ENCODE measurements around the gene SSC5D.
A peak's percentile ranks its signal among the peaks of the same experiment; 100 is the strongest.

SSC5D gene

GRCh38 chr19:55536951-55537740 is 48.9 kb downstream of the SSC5D start, which contains the start of gene SBK2:
SBK2 (minus strand) TSS chr19:55537133; CDS start chr19:55536294, 839 bp downstream.
- DNase-seq (ENCODE audit: low read depth), result no peak

- no peak for DNase-seq (ENCODE audit: low read depth)
Observed at GRCh38 chr19:55537741-55538111, 49.5 kb downstream of the SSC5D start.

- no peak for DNase-seq (ENCODE audit: low read depth)
Observed at GRCh38 chr19:55538132-55538531, 49.9 kb downstream of the SSC5D start.

- no peak for DNase-seq (ENCODE audit: low read depth)
Observed at GRCh38 chr19:55539090-55539984, 51.1 kb downstream of the SSC5D start.

GRCh38 chr19:55540619-55541018 is 52.4 kb downstream of the SSC5D start:
- DNase-seq (ENCODE audit: low read depth), result no peak

GRCh38 chr19:55541091-55541490 is 52.9 kb downstream of the SSC5D start:
- DNase-seq (ENCODE audit: low read depth), result no peak

- DNase-seq (ENCODE audit: low read depth), result no peak
Observed at GRCh38 chr19:55542292-55542855, 54.1 kb downstream of the SSC5D start.

GRCh38 chr19:55543567-55543966 is 55.3 kb downstream of the SSC5D start:
- DNase-seq (ENCODE audit: low read depth), result no peak

GRCh38 chr19:55544014-55544413 is 55.8 kb downstream of the SSC5D start:
- no peak for DNase-seq (ENCODE audit: low read depth)

GRCh38 chr19:55544776-55545439 is 56.7 kb downstream of the SSC5D start:
- no peak for DNase-seq (ENCODE audit: low read depth)

GRCh38 chr19:55545443-55545842 is 57.2 kb downstream of the SSC5D start, which contains the start of gene SBK3:
SBK3 (minus strand) TSS chr19:55545543; CDS start chr19:55545543, 0 bp downstream.
- DNase-seq (ENCODE audit: low read depth), result no peak

- DNase-seq (ENCODE audit: low read depth), result no peak
Observed at GRCh38 chr19:55546011-55546410, 57.8 kb downstream of the SSC5D start.

GRCh38 chr19:55546822-55547614 is 58.8 kb downstream of the SSC5D start:
- peak; percentile 68 for DNase-seq (ENCODE audit: low read depth)

GRCh38 chr19:55549500-55550320 is 61.5 kb downstream of the SSC5D start:
- DNase-seq (ENCODE audit: low read depth), result peak; percentile 43

- no peak for DNase-seq (ENCODE audit: low read depth)
Observed at GRCh38 chr19:55550321-55550650, 62.0 kb downstream of the SSC5D start.

GRCh38 chr19:55552206-55552605 is 64.0 kb downstream of the SSC5D start:
- no peak for DNase-seq (ENCODE audit: low read depth)

- peak; percentile 30 for DNase-seq (ENCODE audit: low read depth)
Observed at GRCh38 chr19:55552620-55553019, 64.4 kb downstream of the SSC5D start.

GRCh38 chr19:55553217-55554182 is 65.3 kb downstream of the SSC5D start:
- DNase-seq (ENCODE audit: low read depth), result no peak

- DNase-seq (ENCODE audit: low read depth), result no peak
Observed at GRCh38 chr19:55554302-55554701, 66.1 kb downstream of the SSC5D start.

All from fibroblast of the conjunctiva (primary cell).